Glutamatergic neuron (in vitro differentiated cells): Measurements from ENCODE around the gene FZD4. TPM values are rescaled to one million over a fixed set of nuclear protein-coding genes. Genes with fewer than 3 reads are reported as not detected.
"Not testable (repeated sequence)": the region's sequence is repeated elsewhere in the genome, so short reads cannot be mapped to it uniquely, and the experiment has no call there.

Source experiments
- DNase-seq: peaks from one replicate; pipeline ENCODE4 v3.0.0; 2022
- H3K27ac Mint-ChIP-seq: one replicate; pipeline ENCODE4 v1.8.0; 2020; ENCODE audit warnings: mild to moderate bottlenecking, mixed read lengths, inconsistent platforms; ENCODE audit not compliant: unreplicated experiment
- H3K27me3 Mint-ChIP-seq: one replicate; pipeline ENCODE4 v1.8.0; 2020; ENCODE audit warnings: mild to moderate bottlenecking, moderate library complexity, mixed read lengths, inconsistent platforms; ENCODE audit not compliant: unreplicated experiment
- H3K36me3 Mint-ChIP-seq: one replicate; pipeline ENCODE4 v1.8.0; 2020; ENCODE audit warnings: mild to moderate bottlenecking, mixed read lengths, inconsistent platforms; ENCODE audit not compliant: unreplicated experiment
- H3K4me1 Mint-ChIP-seq: one replicate; pipeline ENCODE4 v1.8.0; 2020; ENCODE audit warnings: mild to moderate bottlenecking, low read depth, mixed read lengths, inconsistent platforms; ENCODE audit not compliant: unreplicated experiment
- H3K4me3 Mint-ChIP-seq: one replicate; pipeline ENCODE4 v1.8.0; 2020; ENCODE audit warnings: mild to moderate bottlenecking, mixed read lengths, inconsistent platforms; ENCODE audit not compliant: unreplicated experiment
- H3K9me3 Mint-ChIP-seq: one replicate; pipeline ENCODE4 v1.8.0; 2020; ENCODE audit warnings: mild to moderate bottlenecking, moderate library complexity, mixed read lengths, inconsistent platforms; ENCODE audit not compliant: unreplicated experiment
- CTCF ChIP-seq: fragments of 200-600 bp; sonication (generic); IDR thresholded peaks from one replicate; pipeline ENCODE4 v1.5.0; 2021; ENCODE audit not compliant: partially characterized antibody, unreplicated experiment
- total RNA-seq: library from RNA; stranded (reverse); fragmentation: NEBNext Ultra II Directional; extraction: Animal tissue kit (Norgen Biotek cat#: 25700); gene quantifications from one replicate; pipeline ENCODE4 v1.2.1, GENCODE V29; 2021; ENCODE audit not compliant: unreplicated experiment

The FZD4 gene
- total RNA-seq, 1 donor from 2014 or later = 2.0 TPM

GRCh38 chr11:86950661-86950995 is 4.6 kb downstream of the FZD4 start:
- no peak for TF ChIP-seq CTCF
- no peak overlapping the region for H3K4me3 Mint-ChIP-seq
- H3K27ac Mint-ChIP-seq = no peak overlapping the region
- peaks cover 6% of the 10 kb centered on the region for H3K27me3 Mint-ChIP-seq
- no peak for DNase-seq
- peaks cover 2% of the 10 kb centered on the region for H3K4me1 Mint-ChIP-seq
- H3K36me3 Mint-ChIP-seq = peaks cover 5% of the 10 kb centered on the region
- H3K9me3 Mint-ChIP-seq = peaks cover 2% of the 10 kb centered on the region

- peaks cover 2% of the 10 kb centered on the region for H3K4me1 Mint-ChIP-seq
- no peak overlapping the region for H3K27ac Mint-ChIP-seq
- H3K4me3 Mint-ChIP-seq = no peak overlapping the region
- no peak for TF ChIP-seq CTCF
- H3K36me3 Mint-ChIP-seq = peaks cover 5% of the 10 kb centered on the region
- peaks cover 2% of the 10 kb centered on the region for H3K9me3 Mint-ChIP-seq
- no peak for DNase-seq
- H3K27me3 Mint-ChIP-seq = peaks cover 4% of the 10 kb centered on the region
These were observed 5.1 kb downstream of the FZD4 start for GRCh38 chr11:86949995-86950660.

GRCh38 chr11:86948733-86949132 is 6.5 kb downstream of the FZD4 start:
- no peak for DNase-seq
- peaks cover 2% of the 10 kb centered on the region for H3K9me3 Mint-ChIP-seq
- peaks cover 2% of the 10 kb centered on the region for H3K4me1 Mint-ChIP-seq
- H3K27ac Mint-ChIP-seq = no peak overlapping the region
- H3K4me3 Mint-ChIP-seq = no peak overlapping the region
- peaks cover 3% of the 10 kb centered on the region for H3K27me3 Mint-ChIP-seq
- TF ChIP-seq CTCF = no peak
- peaks cover 5% of the 10 kb centered on the region for H3K36me3 Mint-ChIP-seq

- peaks cover 3% of the 10 kb centered on the region for H3K27me3 Mint-ChIP-seq
- no peaks in the 10 kb centered on the region for H3K4me1 Mint-ChIP-seq
- peaks cover 2% of the 10 kb centered on the region for H3K9me3 Mint-ChIP-seq
- no peak for TF ChIP-seq CTCF
- no peak overlapping the region for H3K4me3 Mint-ChIP-seq
- no peak overlapping the region for H3K27ac Mint-ChIP-seq
- DNase-seq = no peak
- H3K36me3 Mint-ChIP-seq = peaks cover 5% of the 10 kb centered on the region
These were observed 7.7 kb downstream of the FZD4 start for GRCh38 chr11:86947541-86947940.

- H3K9me3 Mint-ChIP-seq, DNase-seq, H3K4me1 Mint-ChIP-seq, H3K36me3 Mint-ChIP-seq, H3K27ac Mint-ChIP-seq, H3K4me3 Mint-ChIP-seq, H3K27me3 Mint-ChIP-seq: not testable (repeated sequence)
These were observed 11.7 kb downstream of the FZD4 start for GRCh38 chr11:86943505-86943904.
